Fibroblast of skin of right biceps (primary cell): Measurements from ENCODE around the gene MEA1.
A peak's percentile ranks its signal among the peaks of the same experiment; 100 is the strongest.

Experiments used
- DNase-seq: peaks from one replicate; pipeline ENCODE4 v3.0.0-alpha.2; 2013

The MEA1 gene

GRCh38 chr6:43037706-43038105 lies 24.0 kb upstream of the MEA1 start:
- DNase-seq, result no peak

DNA sequence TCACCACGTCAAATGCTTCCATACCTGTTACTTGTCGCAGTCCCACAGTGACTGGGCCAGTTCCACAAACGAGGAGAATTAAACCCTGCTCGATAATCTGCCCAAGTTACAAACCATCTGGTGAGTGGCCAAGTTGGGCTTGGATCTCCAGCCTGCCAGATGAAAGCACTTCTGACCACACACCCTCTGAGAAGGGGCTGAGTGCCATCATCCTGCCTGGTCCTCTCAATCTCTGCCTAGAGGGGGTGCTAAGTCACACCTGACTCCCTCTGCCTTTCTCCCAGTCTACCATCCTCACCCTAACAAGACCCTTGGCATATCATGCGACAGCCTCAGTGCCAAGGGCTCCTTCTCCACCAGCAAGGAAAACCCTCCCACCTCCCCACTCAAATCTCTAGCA lies 23.5 kb upstream of the MEA1 start:
- DNase-seq, result no peak

DNA sequence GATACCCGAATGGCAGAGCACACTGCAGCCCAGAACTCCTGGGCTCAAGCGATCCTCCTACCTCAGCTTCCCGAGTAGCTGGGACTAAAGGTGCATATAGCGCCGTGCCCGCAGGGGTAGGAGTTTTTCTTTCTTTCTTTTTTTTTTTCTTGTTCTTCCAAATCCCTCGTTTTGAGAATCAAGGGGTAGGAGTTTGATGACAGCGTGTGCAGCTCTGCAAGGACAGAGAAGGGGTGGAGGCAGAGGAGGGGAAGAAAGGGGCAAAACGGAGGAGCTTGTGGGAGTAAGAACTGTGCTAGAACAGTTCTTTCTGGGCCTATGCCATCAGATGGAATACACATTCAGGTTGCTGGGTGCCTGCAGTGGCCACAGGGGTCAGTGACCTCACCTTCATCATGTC lies 23.0 kb upstream of the MEA1 start:
- DNase-seq, result no peak

GRCh38 chr6:43035495-43036194 lies 21.9 kb upstream of the MEA1 start:
- DNase-seq, result no peak

DNA sequence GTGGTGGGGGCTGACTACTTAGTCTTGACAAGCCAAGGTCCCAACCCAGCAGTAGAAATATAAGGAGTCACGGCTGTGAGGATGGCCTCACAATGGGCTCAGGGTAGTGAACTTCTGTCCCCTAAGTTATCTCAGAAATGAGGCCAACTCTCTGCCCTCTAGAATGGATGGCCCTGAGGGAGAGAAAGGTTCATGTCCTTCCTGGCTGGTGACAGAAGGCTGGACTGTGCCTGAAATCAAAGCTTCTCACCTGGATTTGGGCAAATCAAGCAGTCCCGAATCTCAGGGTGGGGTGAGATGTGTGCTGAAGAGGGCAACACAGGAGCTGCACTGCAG lies 20.4 kb upstream of the MEA1 start:
- DNase-seq, result no peak

GRCh38 chr6:43033496-43034189 lies 19.9 kb upstream of the MEA1 start:
- no peak for DNase-seq

DNA sequence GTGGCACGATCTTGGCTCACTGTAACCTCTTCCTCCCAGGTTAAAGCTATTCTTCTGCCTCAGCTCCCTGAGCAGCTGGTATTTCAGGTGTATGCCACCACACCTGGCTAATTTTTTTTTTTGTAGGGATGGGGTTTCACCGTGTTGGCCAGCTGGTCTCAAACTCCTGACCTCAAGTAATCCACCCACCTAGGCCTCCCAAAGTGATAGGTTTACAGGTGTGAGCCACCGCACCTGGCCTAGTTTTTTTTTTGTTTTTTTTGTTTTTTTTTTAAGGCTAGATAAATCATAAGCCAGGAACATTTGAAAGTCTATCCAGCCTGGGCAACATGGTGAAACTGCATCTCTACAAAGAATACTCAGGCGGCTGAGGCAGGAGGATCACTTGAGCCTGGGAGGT lies 18.6 kb upstream of the MEA1 start:
- no peak for DNase-seq

DNA sequence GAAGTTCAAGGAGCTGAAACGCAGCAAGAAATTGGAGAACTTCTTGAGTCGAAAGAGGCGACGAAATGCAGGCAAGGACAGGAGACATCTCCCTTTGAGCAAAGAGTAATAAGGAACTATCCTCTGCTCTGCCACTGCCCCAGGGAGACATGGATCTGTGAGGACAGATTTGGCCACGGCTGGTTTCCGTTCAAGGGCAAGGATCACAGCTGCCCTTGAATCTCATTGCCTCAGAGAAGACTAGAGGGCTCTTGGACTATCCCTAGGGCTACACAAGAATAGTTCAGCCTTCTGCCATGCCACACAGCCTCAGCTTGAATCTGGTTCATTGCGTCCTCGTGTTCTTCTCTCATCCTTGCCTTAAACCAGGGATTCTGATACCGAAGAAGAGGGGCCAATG lies 15.4 kb upstream of the MEA1 start:
- no peak for DNase-seq

DNA sequence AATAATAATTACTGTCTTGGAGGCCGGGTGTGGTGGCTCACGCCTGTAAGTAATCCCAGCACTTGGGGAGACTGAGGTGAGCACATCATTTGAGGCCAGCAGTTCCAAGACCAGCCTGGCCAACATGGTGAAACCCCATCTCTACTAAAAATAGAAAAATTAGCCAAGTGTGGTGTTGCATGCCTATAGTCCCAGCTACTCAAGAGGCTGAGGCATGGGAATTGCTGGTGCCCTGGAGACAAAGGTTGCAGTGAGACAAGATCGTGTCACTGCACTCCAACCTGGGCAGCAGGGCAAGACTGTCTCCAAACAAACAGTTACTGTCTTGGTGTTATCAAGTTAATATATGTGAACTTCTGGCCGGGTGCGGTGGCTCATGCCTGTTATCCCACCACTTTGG lies 12.6 kb upstream of the MEA1 start:
- no peak for DNase-seq

GRCh38 chr6:43024436-43024835 lies 10.7 kb upstream of the MEA1 start:
- DNase-seq, result no peak

GRCh38 chr6:43021270-43022047 lies 7.7 kb upstream of the MEA1 start, which contains the start of gene RRP36:
TSS of gene RRP36 (plus strand) at chr6:43021623. CDS start at chr6:43021655, 32 bp downstream.
- peak; percentile 74 for DNase-seq

DNA sequence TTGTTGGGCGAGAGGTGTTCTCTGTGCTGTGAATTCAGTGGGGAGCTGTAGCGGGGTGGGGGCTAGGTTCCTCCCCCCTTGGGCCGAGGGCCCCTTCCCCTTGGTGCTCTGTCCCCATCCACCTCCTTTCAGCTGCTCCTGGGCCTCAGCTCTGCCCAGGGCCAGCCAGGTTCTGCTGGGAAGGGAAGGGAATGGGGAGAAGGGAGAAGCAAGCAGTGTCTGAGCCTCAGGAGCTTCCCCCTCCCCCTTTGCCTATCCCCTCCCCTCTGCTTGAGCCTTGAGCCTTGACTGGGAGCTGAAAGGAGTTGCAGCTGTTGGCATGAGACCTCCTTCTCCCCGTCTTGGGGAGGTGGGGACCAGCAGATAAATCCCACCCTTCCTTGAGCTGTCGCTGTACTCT lies 7.1 kb upstream of the MEA1 start:
- DNase-seq, result peak; percentile 12

DNA sequence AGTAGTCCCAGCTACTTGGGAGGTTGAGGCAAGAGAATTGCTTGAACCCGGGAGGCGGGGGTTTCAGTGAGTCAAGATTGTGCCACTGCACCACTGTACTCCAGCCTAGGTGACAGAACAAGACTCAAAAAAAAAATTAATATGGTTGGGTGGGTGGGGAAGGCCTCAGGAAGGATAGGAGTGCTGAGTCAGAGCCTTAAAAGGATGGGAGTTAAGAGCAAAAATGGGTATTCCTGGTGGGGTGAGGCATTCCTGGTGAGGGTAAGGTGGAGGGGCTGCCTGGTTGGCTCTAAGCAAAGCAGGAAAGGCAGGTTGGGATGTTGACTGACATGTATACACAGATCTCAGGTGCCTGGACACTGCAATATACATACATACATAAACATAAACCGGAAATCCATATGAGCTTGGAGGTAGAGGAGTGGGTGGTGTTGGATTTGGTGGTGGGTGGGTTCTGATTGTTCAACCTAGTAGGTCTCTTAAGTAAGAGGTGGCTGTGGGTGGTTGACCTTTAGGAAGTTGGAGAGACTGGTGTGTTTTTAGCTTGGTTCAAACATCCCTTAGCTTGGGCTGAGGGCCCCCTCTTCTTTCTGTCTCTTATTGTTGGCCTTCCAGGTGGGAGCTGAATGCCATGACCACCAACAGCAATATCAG lies 6.4 kb upstream of the MEA1 start:
- no peak for DNase-seq

- no peak for DNase-seq
Measured at GRCh38 chr6:43019152-43019551, 5.4 kb upstream of the MEA1 start.

DNA sequence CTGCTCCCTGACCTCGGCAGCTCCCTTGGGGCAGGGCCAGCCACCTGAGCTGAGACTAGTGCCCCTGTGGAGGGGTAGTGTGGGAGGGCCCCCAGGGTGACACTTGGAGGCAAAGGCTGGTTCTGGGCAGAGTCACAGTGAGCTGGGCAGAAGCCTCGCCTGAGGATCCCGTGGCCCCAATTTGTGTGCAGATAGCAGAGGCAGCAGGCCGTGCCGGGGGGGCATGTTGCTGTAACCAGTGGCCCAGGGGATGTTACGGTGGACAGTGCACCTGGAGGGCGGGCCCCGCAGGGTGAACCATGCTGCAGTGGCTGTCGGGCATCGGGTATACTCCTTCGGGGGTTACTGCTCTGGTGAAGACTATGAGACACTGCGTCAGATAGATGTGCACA lies 3.2 kb upstream of the MEA1 start:
- DNase-seq, result no peak

- no peak for DNase-seq
Measured at GRCh38 chr6:43016176-43016942, 2.6 kb upstream of the MEA1 start.

DNA sequence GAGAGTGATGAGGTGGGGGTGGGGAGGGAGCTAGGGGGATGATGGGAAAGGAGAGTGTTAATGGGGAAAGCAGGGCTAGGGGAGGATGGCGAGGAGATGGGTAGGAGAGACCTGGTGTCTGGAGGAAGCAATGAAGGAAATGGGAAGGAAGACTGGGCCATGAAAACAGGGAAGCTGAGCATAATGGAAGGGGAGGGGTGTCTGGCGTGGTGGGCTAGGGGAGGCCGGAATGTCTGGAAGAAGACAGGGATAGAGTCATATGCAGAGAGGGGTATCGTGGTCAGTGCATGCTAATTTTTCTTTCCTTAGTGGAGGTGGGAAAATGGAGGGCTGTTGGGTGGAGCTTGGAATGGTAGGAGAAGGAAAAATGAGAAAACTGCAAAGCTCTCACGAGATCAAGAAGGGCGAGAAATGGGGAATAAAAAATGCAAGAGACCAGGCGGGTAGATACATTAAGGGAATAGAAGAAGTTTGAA lies 726 bp upstream of the MEA1 start:
- peak; percentile 41 for DNase-seq

GRCh38 chr6:43013097-43013842 lies 476 bp downstream of the MEA1 start:
- DNase-seq, result peak; percentile 17

GRCh38 chr6:43012364-43012763 lies 1.4 kb downstream of the MEA1 start:
- no peak for DNase-seq

DNA sequence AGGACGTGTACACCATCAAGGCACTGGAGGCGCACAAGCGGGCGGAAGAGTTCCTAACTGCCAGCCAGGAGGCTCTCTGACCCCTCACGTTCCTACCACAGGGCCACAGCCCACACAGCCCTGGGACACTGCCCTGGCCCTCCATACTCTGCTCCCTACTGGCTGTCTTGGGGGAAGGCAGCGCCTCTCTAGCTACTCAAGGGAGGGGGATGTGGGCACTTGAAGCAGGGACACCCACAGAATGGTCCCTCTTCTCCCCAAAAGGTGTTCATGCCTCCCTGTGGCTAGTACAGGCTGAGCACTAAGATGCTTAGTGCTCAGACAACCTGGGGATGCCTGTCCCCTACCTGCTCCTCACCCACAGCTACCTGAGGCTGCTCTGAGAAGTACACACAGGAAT lies 2.5 kb downstream of the MEA1 start:
- no peak for DNase-seq

DNA sequence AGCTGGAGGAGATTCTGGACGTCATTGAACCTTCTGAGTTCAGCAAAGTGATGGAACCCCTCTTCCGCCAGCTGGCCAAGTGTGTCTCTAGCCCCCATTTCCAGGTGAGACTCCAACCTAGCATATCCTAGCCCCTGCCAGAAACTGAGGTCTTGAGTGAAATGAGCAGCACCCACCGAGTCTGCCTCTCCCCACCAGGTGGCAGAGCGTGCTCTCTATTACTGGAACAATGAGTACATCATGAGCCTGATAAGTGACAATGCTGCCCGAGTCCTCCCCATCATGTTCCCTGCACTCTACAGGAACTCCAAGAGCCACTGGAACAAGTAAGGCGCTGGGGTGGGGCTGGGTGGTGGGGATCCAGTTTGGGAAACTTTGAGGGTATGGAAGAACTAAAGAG lies 4.6 kb downstream of the MEA1 start:
- peak; percentile 38 for DNase-seq

DNA sequence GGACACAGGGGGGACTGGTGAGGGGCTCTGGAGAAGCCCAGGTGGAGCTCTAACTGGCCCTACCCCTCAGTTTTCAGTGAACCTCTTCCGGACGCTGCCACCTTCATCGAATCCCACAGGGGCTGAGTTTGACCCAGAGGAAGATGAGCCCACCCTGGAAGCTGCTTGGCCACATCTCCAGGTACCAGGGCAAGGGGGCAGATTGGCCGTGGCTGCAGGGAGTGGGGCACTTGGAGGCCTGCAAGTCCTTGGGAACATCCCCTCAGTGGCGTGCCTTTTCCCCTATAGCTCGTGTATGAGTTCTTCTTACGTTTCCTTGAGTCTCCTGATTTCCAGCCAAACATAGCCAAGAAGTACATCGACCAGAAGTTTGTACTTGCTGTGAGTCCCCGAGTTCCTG lies 6.6 kb downstream of the MEA1 start:
- DNase-seq, result no peak
